Measurements from ENCODE around the gene DNAJB14. TPM values are rescaled to one million over a fixed set of nuclear protein-coding genes. Genes with fewer than 3 reads are reported as not detected.
A peak's percentile ranks its signal among the peaks of the same experiment; 100 is the strongest.

Gene DNAJB14
- total and polyA plus RNA-seq, 2 experiments from 2014 or later = 30.4 to 44.7 TPM

GRCh38 chr4:99943904-99944437 is 2.4 kb downstream of the DNAJB14 start:
- in situ Hi-C loops (cut with MboI) = no loop called here
- Histone ChIP-seq H3K9ac (no peak overlapping the region), H3K27me3 (replicated peaks; ENCODE audit: insufficient read depth) (no peaks in the 10 kb centered on the region), H3K9me3 (ENCODE audit: low read depth) (no peaks in the 10 kb centered on the region), H3K4me1 (ENCODE audit: insufficient read depth) (peaks cover 35% of the 10 kb centered on the region), H3K36me3 (ENCODE audit: low read depth) (peaks cover 9% of the 10 kb centered on the region), H4K20me1 (ENCODE audit: insufficient read depth) (no peaks in the 10 kb centered on the region), H3F3A (ENCODE audit: insufficient read depth) (peaks cover 32% of the 10 kb centered on the region), H3K4me2 (ENCODE audit: unreplicated experiment) (no peak overlapping the region), H3K79me2 (ENCODE audit: insufficient read depth) (peaks cover 91% of the 10 kb centered on the region), H3K4me3 (peak overlapping the region; percentile 99; the same call in 1 of the 2 replicates), H3K27ac (no peak overlapping the region), H2AFZ (no peak overlapping the region), H3K9me2 (ENCODE audit: insufficient read depth) (no peaks in the 10 kb centered on the region)
- 98 to 99% methylated on average over 2 of the region's 2 CpGs for WGBS, 2 experiments (ENCODE audit: low coverage in 1 of 2, low lambda C conversion rate in 2 of 2, missing lambda C conversion rate in 2 of 2)
- DNase-seq = no peak
- no peak for TF ChIP-seq EZH2phosphoT487 (IDR thresholded peaks at IDR 0.05; ENCODE audit: insufficient read depth, low read depth)

- DNase-seq = no peak
- in situ Hi-C loops (cut with MboI) = no loop called here
- H4K20me1 ChIP-seq (ENCODE audit: insufficient read depth) = no peaks in the 10 kb centered on the region; the same call in 1 of the 2 replicates
- H3K9me2 ChIP-seq (ENCODE audit: insufficient read depth) = no peaks in the 10 kb centered on the region
- TF ChIP-seq EZH2 (IDR thresholded peaks at IDR 0.05; ENCODE audit: insufficient read depth, poor library complexity, severe bottlenecking) = no peak
- no peaks in the 10 kb centered on the region for H3K9me3 ChIP-seq (ENCODE audit: low read depth)
- H3K27ac ChIP-seq = no peak overlapping the region
- no peaks in the 10 kb centered on the region; the same call in 1 of the 2 replicates for H3F3A ChIP-seq (ENCODE audit: insufficient read depth)
- H3K79me2 ChIP-seq (ENCODE audit: insufficient read depth) = peaks cover 100% of the 10 kb centered on the region
- H3K9ac ChIP-seq = no peak overlapping the region
- H3K4me2 ChIP-seq (ENCODE audit: unreplicated experiment) = no peak overlapping the region
- no peak overlapping the region for H2AFZ ChIP-seq
- 97 to 98% methylated on average over 3 of the region's 3 CpGs for WGBS, 2 experiments (ENCODE audit: low coverage in 1 of 2, low lambda C conversion rate in 2 of 2, missing lambda C conversion rate in 2 of 2)
- peaks cover 18% of the 10 kb centered on the region for H3K36me3 ChIP-seq (ENCODE audit: low read depth)
- H3K4me3 ChIP-seq = no peak overlapping the region
- peaks cover 5% of the 10 kb centered on the region for H3K4me1 ChIP-seq (ENCODE audit: insufficient read depth)
- H3K27me3 ChIP-seq (replicated peaks; ENCODE audit: insufficient read depth) = no peaks in the 10 kb centered on the region
Measured at GRCh38 chr4:99938243-99938753, 8.1 kb downstream of the DNAJB14 start.

DNA sequence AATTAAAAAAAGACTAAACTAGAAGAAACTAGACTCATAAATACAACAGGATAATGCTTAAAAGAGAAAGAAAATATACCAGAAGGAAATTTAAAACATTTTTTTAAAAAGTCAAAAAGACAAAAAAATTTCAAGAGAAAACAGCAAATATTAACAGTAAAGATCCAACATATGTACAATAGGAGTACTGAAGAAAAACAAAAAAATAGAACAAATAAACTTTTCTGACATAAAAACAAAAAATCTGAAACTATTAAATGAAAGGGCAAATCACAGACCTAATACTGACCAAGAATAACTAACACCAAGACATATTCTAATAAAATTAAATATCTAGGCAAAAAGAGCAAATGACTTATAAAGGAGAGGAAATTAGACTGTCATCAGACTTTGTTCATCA is 11.5 kb downstream of the DNAJB14 start:
- DNase-seq = peak; percentile 49
- Histone ChIP-seq H3K4me1 (ENCODE audit: insufficient read depth) (no peaks in the 10 kb centered on the region), H3K27ac (no peak overlapping the region), H3F3A (ENCODE audit: insufficient read depth) (no peaks in the 10 kb centered on the region; the same call in 1 of the 2 replicates), H3K4me3 (no peak overlapping the region), H3K27me3 (replicated peaks; ENCODE audit: insufficient read depth) (no peaks in the 10 kb centered on the region), H3K36me3 (ENCODE audit: low read depth) (peaks cover 23% of the 10 kb centered on the region), H4K20me1 (ENCODE audit: insufficient read depth) (peaks cover 3% of the 10 kb centered on the region), H3K4me2 (ENCODE audit: unreplicated experiment) (no peak overlapping the region), H2AFZ (no peak overlapping the region), H3K79me2 (ENCODE audit: insufficient read depth) (peaks cover 100% of the 10 kb centered on the region), H3K9ac (no peak overlapping the region), H3K9me2 (ENCODE audit: insufficient read depth) (no peaks in the 10 kb centered on the region; the same call in 1 of the 2 replicates), H3K9me3 (ENCODE audit: low read depth) (no peaks in the 10 kb centered on the region)
- in situ Hi-C loops (cut with MboI) = no loop called here
- TF ChIP-seq EZH2 (IDR thresholded peaks at IDR 0.05; ENCODE audit: insufficient read depth, poor library complexity, severe bottlenecking) (no peak), EZH2phosphoT487 (IDR thresholded peaks at IDR 0.05; ENCODE audit: insufficient read depth, low read depth) (no peak)

DNA sequence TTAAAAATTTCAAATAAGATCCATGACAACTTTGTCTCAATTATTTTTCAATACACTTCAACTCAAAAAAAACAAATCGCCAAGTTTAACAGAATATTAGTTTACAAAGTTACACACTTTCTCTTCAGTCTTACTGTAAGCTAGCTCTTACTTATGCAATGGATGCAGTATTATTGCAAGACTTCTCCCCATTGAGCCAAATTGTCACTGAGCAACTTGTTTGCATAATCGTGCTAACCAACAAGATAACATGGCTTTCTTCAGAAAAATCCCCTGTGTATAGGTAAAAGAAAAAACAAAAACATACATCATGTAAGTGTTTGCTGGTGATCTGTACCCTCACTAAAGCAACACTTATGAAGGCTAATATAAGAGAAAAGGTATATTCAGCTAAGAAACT is 18.9 kb downstream of the DNAJB14 start:
- H3F3A ChIP-seq (ENCODE audit: insufficient read depth) = no peaks in the 10 kb centered on the region
- H3K27me3 ChIP-seq (replicated peaks; ENCODE audit: insufficient read depth) = no peaks in the 10 kb centered on the region
- no peaks in the 10 kb centered on the region for H3K4me1 ChIP-seq (ENCODE audit: insufficient read depth)
- peaks cover 3% of the 10 kb centered on the region; the same call in 1 of the 2 replicates for H4K20me1 ChIP-seq (ENCODE audit: insufficient read depth)
- TF ChIP-seq EZH2phosphoT487 (IDR thresholded peaks at IDR 0.05; ENCODE audit: insufficient read depth, low read depth) (no peak), EZH2 (IDR thresholded peaks at IDR 0.05; ENCODE audit: insufficient read depth, poor library complexity, severe bottlenecking) (no peak)
- no peak overlapping the region for H3K4me3 ChIP-seq
- H3K79me2 ChIP-seq (ENCODE audit: insufficient read depth) = peaks cover 99% of the 10 kb centered on the region
- WGBS, 2 experiments (ENCODE audit: low coverage in 1 of 2, low lambda C conversion rate in 2 of 2, missing lambda C conversion rate in 2 of 2) = 98 to 100% methylated on average over 2 of the region's 2 CpGs
- H3K4me2 ChIP-seq (ENCODE audit: unreplicated experiment) = no peak overlapping the region
- H3K9me3 ChIP-seq (ENCODE audit: low read depth) = no peaks in the 10 kb centered on the region
- H3K9me2 ChIP-seq (ENCODE audit: insufficient read depth) = no peaks in the 10 kb centered on the region; the same call in 1 of the 2 replicates
- H3K36me3 ChIP-seq (ENCODE audit: low read depth) = peaks cover 31% of the 10 kb centered on the region
- DNase-seq = no peak
- H3K9ac ChIP-seq = no peak overlapping the region
- no peak overlapping the region for H2AFZ ChIP-seq
- H3K27ac ChIP-seq = no peak overlapping the region
- in situ Hi-C loops (cut with MboI) = no loop called here

- H2AFZ ChIP-seq = no peak overlapping the region
- H3K27ac ChIP-seq = no peak overlapping the region
- H3K9me3 ChIP-seq (ENCODE audit: low read depth) = no peaks in the 10 kb centered on the region
- in situ Hi-C loops (cut with MboI) = no loop called here
- DNase-seq = no peak
- 98 to 100% methylated on average over 3 of the region's 3 CpGs for WGBS, 2 experiments (ENCODE audit: low coverage in 1 of 2, low lambda C conversion rate in 2 of 2, missing lambda C conversion rate in 2 of 2)
- no peaks in the 10 kb centered on the region for H3F3A ChIP-seq (ENCODE audit: insufficient read depth)
- H3K9ac ChIP-seq = no peak overlapping the region
- H3K27me3 ChIP-seq (replicated peaks; ENCODE audit: insufficient read depth) = no peaks in the 10 kb centered on the region
- TF ChIP-seq EZH2 (IDR thresholded peaks at IDR 0.05; ENCODE audit: insufficient read depth, poor library complexity, severe bottlenecking) (no peak), EZH2phosphoT487 (IDR thresholded peaks at IDR 0.05; ENCODE audit: insufficient read depth, low read depth) (no peak)
- H4K20me1 ChIP-seq (ENCODE audit: insufficient read depth) = no peaks in the 10 kb centered on the region
- no peaks in the 10 kb centered on the region for H3K4me1 ChIP-seq (ENCODE audit: insufficient read depth)
- H3K4me3 ChIP-seq = no peak overlapping the region
- H3K4me2 ChIP-seq (ENCODE audit: unreplicated experiment) = no peak overlapping the region
- peaks cover 89% of the 10 kb centered on the region for H3K79me2 ChIP-seq (ENCODE audit: insufficient read depth)
- peaks cover 29% of the 10 kb centered on the region for H3K36me3 ChIP-seq (ENCODE audit: low read depth)
- no peaks in the 10 kb centered on the region for H3K9me2 ChIP-seq (ENCODE audit: insufficient read depth)
Measured at GRCh38 chr4:99921174-99921573, 25.2 kb downstream of the DNAJB14 start.

Measured in GM23248 (cell line).